ENCODE data around the gene C9orf78.
"Not testable (repeated sequence)": the region's sequence is repeated elsewhere in the genome, so short reads cannot be mapped to it uniquely, and the experiment has no call there.

C9orf78 gene

DNA sequence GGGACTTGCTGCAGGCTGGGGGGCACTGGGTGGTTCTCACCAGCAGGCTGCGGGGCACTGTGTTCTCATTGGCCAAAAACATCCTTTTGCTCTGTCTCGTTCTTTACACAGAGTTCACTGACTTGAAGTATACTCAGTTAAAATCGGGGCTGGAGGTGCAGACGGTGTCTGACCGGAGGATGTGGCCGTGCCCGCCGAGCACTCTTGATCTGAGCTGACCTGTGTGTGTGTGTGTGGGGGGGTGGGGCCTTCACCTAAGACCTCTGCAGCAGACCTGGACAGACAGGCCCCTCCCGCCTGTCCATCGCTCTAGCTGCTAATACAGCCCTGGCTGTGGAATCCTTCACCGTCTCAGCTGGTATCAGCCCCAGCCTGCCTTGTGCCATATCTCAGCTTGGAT, 25.0 kb downstream of the C9orf78 start:
- ATAC-seq (replicated peaks; ENCODE audit: extremely low read depth, poor library complexity, severe bottlenecking) (no peak), DNase-seq (ENCODE audit: low spot score in 2 of 2) (no peak)
- H3K36me3 Mint-ChIP-seq (ENCODE audit: insufficient read depth) = peaks cover 46% of the 10 kb centered on the region
- H3K9me3 Mint-ChIP-seq = no peaks in the 10 kb centered on the region
- no peaks in the 10 kb centered on the region for H3K27me3 Mint-ChIP-seq
- H3K27ac Mint-ChIP-seq (ENCODE audit: low read depth) = no peak overlapping the region
- peaks cover 23% of the 10 kb centered on the region for H3K4me1 Mint-ChIP-seq
- no peak overlapping the region for H3K4me3 Mint-ChIP-seq

DNA sequence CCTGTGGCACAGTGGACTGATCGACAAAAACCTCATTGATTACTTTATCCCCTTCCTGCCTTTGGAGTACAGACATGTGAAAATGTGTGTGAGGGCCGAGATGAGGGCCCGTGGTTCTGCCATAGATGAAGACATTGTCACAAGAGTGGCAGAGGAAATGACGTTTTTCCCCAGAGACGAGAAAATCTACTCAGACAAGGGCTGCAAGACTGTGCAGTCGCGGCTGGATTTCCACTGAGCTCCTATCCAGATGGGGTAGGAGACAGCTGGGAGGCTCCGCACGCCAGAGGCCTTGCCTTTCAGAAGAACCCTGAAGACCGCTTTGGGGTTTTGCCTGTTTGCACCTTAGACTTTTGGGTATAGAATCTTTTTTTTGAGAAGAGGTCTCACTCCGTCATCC, 25.7 kb downstream of the C9orf78 start:
- ATAC-seq (replicated peaks; ENCODE audit: extremely low read depth, poor library complexity, severe bottlenecking) (no peak), DNase-seq (ENCODE audit: low spot score in 2 of 2) (no peak)
- Mint-ChIP-seq H3K9me3 (no peaks in the 10 kb centered on the region), H3K4me1 (peaks cover 17% of the 10 kb centered on the region), H3K27me3 (no peaks in the 10 kb centered on the region), H3K4me3 (no peak overlapping the region), H3K36me3 (ENCODE audit: insufficient read depth) (peaks cover 46% of the 10 kb centered on the region), H3K27ac (ENCODE audit: low read depth) (no peak overlapping the region)

DNA sequence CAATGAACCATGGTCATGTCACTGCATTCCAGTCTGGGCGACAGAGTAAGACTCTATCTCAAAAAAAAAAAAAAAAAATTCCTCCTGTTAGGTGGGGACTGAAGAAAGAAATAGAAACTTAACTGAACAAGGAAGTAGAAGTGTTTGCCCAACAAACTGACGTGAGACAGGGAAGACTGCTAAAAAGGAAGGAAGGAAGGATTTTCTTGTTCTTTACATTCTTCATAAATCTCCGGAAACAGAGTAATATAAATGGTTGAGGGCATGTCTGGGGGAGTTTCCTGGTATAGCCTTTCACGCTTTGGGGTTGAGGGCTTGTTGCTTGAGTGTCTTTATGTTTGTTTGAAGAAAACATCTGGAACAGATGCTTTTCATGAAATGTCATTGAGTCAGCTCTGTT, 29.0 kb downstream of the C9orf78 start:
- H3K27ac Mint-ChIP-seq (ENCODE audit: low read depth) = peak overlapping the region; percentile 82
- H3K4me3 Mint-ChIP-seq = no peak overlapping the region

DNA sequence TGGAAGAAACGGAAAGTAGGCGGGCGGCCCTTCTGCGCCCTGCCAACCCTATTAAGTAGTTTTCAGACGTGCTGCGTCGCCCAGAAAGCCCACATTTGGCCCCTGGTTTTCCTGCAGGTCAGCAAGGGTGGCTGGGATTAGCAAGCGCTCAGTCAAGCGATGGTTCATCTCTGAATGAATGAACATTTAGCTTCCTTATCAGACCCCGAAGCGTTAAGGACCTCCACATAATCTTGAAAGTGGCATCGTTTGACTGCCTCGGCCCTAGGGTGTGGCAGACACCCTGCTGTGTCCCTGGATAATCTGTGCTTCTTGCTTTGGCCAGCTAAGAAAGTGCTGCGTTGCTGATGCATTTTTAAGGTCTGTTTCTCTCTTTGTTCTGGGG, 31.4 kb downstream of the C9orf78 start:
- no peaks in the 10 kb centered on the region for H3K9me3 Mint-ChIP-seq
- H3K27ac Mint-ChIP-seq (ENCODE audit: low read depth) = no peak overlapping the region
- peak overlapping the region; percentile 87 for H3K4me3 Mint-ChIP-seq
- no peaks in the 10 kb centered on the region for H3K27me3 Mint-ChIP-seq
- DNase-seq (ENCODE audit: low spot score in 2 of 2) (no peak), ATAC-seq (replicated peaks; ENCODE audit: extremely low read depth, poor library complexity, severe bottlenecking) (no peak)
- H3K4me1 Mint-ChIP-seq = peaks cover 10% of the 10 kb centered on the region
- peaks cover 29% of the 10 kb centered on the region for H3K36me3 Mint-ChIP-seq (ENCODE audit: insufficient read depth)

More for the DNA sequence above, 29.0 kb downstream of the C9orf78 start:
- Mint-ChIP-seq H3K27me3 (no peaks in the 10 kb centered on the region), H3K36me3 (ENCODE audit: insufficient read depth) (peaks cover 40% of the 10 kb centered on the region), H3K9me3 (no peaks in the 10 kb centered on the region), H3K4me1 (peaks cover 10% of the 10 kb centered on the region)
- no peak for DNase-seq (ENCODE audit: low spot score in 2 of 2)
- ATAC-seq (replicated peaks; ENCODE audit: extremely low read depth, poor library complexity, severe bottlenecking) = no peak

DNA sequence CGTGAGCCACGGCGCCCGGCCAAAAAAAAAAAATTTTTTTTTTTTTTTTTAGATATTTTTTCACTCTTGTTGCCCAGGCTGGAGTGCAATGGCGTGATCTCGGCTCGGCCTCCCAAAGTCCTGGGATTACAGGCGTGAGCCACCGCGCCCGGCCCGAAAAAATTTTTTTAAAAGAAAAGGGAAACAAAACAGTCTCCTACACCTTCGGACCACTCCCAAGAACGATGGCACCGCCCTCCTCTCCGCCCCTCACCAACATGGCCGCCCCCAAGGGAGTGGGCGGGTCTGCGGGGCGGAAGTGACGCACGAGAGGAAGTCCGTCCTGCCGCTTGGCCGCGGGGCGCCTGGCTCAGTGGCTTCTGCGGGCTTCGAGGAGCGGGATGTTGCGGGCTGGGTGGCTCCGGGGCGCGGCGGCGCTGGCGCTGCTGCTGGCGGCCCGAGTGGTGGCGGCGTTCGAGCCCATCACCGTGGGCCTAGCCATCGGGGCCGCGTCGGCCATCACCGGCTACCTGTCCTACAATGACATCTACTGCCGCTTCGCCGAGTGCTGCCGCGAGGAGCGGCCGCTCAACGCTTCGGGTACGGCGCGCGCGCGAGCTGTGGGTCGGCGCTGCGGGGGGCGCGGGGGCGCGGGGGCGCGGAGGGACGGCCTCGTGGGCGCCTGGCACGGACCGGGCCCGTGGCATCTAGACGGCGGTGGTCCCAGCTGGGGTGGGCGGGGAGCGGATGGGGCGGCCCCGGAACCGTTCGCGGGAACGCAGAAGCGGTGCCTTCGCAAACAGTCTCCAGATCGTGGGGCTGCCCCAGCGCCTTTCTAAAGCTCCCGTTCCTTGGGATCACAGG, 32.0 kb downstream of the C9orf78 start, which contains the start of gene TOR1B:
Gene TOR1B, plus strand, starts transcription at position 352 of the 843 bp plus-strand sequence. Its CDS starts 29 bp downstream, at position 381.
- ATAC-seq (replicated peaks; ENCODE audit: extremely low read depth, poor library complexity, severe bottlenecking) (peak; percentile 93), DNase-seq (ENCODE audit: low spot score in 2 of 2) (peak; percentile 95)
- Mint-ChIP-seq H3K4me3 (peak within 1 kb of the TSS; percentile 87), H3K27me3 (no peaks in the 10 kb centered on the region), H3K4me1 (peaks cover 10% of the 10 kb centered on the region), H3K9me3 (no peaks in the 10 kb centered on the region), H3K27ac (ENCODE audit: low read depth) (peak within 1 kb of the TSS; percentile 88), H3K36me3 (ENCODE audit: insufficient read depth) (peaks cover 26% of the 10 kb centered on the region)

DNA sequence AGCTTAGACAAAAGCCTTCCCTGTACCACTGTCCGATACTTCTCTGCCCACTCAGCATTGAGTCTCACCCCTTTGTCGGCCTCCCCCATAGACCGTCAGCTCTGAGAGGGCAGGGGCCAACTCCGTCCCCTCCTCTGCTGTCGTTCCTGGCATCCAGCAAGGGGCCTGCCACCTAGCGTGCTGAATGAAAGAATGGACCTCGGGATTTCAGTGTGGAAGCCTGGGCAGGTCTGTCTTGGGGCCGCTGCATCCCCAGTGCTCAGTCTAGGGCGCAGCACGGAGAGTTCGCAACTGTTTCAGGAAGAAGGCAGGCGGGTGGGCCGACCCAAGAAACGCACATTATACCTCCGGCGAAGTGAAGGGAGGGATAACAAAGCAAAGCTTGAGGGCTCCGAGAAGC, 33.6 kb downstream of the C9orf78 start:
- Mint-ChIP-seq H3K36me3 (ENCODE audit: insufficient read depth) (peaks cover 16% of the 10 kb centered on the region), H3K4me3 (peak overlapping the region; percentile 67), H3K27ac (ENCODE audit: low read depth) (no peak overlapping the region)

DNA sequence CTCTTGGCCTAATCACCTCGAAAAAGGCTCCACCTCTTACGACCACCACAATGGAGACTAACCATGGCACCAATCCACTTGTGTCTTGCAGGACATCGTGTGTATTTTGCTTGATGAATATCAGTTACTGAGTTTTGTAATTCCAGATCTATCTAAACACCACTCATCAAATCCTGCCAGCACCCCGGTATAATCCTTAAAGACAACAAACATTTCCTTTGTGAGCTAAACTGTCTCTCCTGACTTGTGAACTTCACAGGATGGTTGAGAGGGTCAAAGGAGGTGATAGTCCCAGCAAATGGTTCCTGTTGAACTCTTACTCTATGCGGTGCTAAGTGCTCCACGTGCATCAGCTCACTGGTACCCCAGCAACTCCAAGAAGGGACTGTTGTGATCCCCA, 36.1 kb downstream of the C9orf78 start:
- no peak for ATAC-seq (replicated peaks; ENCODE audit: extremely low read depth, poor library complexity, severe bottlenecking)
- Mint-ChIP-seq H3K4me1 (no peaks in the 10 kb centered on the region), H3K9me3 (no peaks in the 10 kb centered on the region), H3K27ac (ENCODE audit: low read depth) (no peak overlapping the region), H3K27me3 (peaks cover 18% of the 10 kb centered on the region), H3K36me3 (ENCODE audit: insufficient read depth) (peaks cover 4% of the 10 kb centered on the region), H3K4me3 (no peak overlapping the region)
- no peak for DNase-seq (ENCODE audit: low spot score in 2 of 2)

More for the DNA sequence above, 33.6 kb downstream of the C9orf78 start:
- Mint-ChIP-seq H3K4me1 (peaks cover 10% of the 10 kb centered on the region), H3K9me3 (no peaks in the 10 kb centered on the region), H3K27me3 (no peaks in the 10 kb centered on the region)
- ATAC-seq (replicated peaks; ENCODE audit: extremely low read depth, poor library complexity, severe bottlenecking) (no peak), DNase-seq (ENCODE audit: low spot score in 2 of 2) (no peak)

DNA sequence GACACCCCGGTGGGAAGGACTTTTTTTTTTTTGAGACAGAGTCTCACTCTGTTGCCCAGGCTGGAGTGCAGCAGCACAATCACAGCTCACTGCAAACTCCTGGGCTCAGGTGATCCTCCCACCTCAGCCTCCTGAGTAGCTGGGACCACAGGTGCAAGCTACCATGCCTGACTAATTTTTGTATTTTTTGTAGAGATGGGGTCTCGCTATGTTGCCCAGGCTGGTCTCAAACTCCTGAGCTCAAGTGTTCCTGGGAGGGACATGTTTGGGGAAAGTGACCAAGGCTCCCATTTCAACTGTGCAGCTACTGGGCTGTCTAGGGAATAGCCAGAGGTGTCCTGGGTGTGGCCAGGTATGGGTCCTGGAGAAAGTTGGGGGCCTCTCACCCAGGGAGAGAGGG, 39.0 kb downstream of the C9orf78 start:
- ATAC-seq (replicated peaks; ENCODE audit: extremely low read depth, poor library complexity, severe bottlenecking); H3K36me3 Mint-ChIP-seq (ENCODE audit: insufficient read depth); H3K27ac Mint-ChIP-seq (ENCODE audit: low read depth); H3K9me3 Mint-ChIP-seq; H3K4me1 Mint-ChIP-seq; H3K4me3 Mint-ChIP-seq; DNase-seq (ENCODE audit: low spot score in 2 of 2): not testable (repeated sequence)
- peaks cover 18% of the 10 kb centered on the region for H3K27me3 Mint-ChIP-seq

DNA sequence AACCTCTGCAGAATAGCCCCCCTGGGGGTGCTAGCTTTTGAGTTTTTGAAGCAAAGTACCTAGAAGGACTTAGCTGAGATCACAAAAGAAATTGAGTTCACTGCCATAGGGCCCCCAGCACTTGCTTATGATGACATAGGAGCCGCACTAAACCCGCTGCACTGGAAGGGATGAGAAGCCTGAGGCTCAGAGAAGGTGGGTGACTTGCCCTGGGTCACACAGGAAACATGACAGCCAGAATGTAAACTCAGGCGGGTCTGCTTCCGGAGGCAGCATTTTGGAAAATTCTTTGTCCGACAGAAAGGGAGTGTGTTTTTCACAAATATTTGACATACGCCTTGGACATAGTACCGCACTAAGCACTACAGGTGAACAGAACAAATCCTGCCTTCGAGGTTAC, 40.5 kb downstream of the C9orf78 start:
- Mint-ChIP-seq H3K4me3 (no peak overlapping the region), H3K27ac (ENCODE audit: low read depth) (no peak overlapping the region), H3K9me3 (no peaks in the 10 kb centered on the region), H3K4me1 (peaks cover 4% of the 10 kb centered on the region), H3K36me3 (ENCODE audit: insufficient read depth) (peaks cover 2% of the 10 kb centered on the region), H3K27me3 (peaks cover 18% of the 10 kb centered on the region)
- no peak for ATAC-seq (replicated peaks; ENCODE audit: extremely low read depth, poor library complexity, severe bottlenecking)
- DNase-seq (ENCODE audit: low spot score in 2 of 2) = no peak

DNA sequence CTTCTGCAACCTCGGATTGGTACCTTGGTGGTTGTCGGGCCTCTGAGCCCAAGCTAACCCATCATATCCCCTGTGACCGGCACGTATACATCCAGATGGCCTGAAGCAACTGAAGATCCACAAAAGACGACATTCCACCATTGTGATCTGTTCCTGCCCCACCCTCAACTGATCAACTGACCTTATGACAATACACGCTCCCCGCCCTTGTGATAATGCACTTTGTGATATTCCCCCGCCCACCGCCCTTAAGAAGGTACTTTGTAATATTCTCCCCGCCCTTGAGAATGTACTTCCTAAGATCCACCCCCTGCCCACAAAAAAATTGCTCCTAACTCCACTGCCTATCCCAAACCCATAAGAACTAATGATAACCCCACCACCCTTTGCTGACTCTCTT, 48.6 kb downstream of the C9orf78 start:
- DNase-seq (ENCODE audit: low spot score in 2 of 2) = no peak

DNA sequence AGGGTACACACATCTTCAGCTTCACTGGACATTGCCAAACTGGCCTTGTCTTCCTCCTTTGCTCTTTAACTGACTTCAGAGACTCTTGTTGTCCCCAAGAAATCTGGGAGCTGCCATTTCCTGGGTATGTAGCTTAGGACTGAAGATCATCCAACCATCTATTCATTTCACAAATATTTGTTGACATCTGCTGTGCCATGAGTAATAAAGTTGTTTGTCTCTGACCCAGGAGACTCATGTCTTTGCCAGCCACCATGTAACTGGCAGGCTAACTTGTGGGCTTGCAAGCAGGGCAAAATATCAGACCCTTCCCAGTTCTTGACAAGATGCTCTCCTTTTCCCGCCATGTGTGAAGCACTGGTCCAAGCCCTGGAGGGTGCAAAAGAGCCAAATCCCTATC, 49.2 kb downstream of the C9orf78 start:
- Mint-ChIP-seq H3K4me1 (peaks cover 11% of the 10 kb centered on the region), H3K27me3 (peaks cover 33% of the 10 kb centered on the region), H3K36me3 (ENCODE audit: insufficient read depth) (peaks cover 4% of the 10 kb centered on the region), H3K27ac (ENCODE audit: low read depth) (no peak overlapping the region), H3K9me3 (no peaks in the 10 kb centered on the region), H3K4me3 (no peak overlapping the region)
- DNase-seq (ENCODE audit: low spot score in 2 of 2) (no peak), ATAC-seq (replicated peaks; ENCODE audit: extremely low read depth, poor library complexity, severe bottlenecking) (no peak)

More for the DNA sequence above, 48.6 kb downstream of the C9orf78 start:
- H3K36me3 Mint-ChIP-seq (ENCODE audit: insufficient read depth) = peaks cover 4% of the 10 kb centered on the region
- H3K9me3 Mint-ChIP-seq = no peaks in the 10 kb centered on the region
- H3K4me1 Mint-ChIP-seq = peaks cover 11% of the 10 kb centered on the region
- H3K27ac Mint-ChIP-seq (ENCODE audit: low read depth) = no peak overlapping the region
- peaks cover 33% of the 10 kb centered on the region for H3K27me3 Mint-ChIP-seq
- H3K4me3 Mint-ChIP-seq = no peak overlapping the region
- no peak for ATAC-seq (replicated peaks; ENCODE audit: extremely low read depth, poor library complexity, severe bottlenecking)

DNA sequence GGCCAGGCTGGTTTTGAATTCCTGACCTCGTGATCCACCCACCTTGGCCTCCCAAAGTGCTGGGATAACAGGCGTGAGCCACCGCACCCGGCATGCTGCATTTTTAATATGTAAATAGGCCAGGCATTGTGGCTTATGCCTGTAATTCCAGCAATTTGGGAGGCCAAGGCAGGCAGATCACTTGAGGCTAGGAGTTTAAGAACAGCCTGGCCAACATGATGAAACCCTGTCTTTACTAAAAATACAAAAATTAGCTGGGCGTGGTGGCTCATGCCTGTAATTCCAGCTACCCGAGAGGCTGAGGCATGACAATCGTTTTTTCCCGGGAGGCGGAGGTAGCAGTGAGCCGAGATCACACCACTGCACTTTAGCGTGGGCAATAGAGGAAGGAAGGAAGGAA, 50.1 kb downstream of the C9orf78 start:
- not testable (repeated sequence) for DNase-seq (ENCODE audit: low spot score in 2 of 2); ATAC-seq (replicated peaks; ENCODE audit: extremely low read depth, poor library complexity, severe bottlenecking); H3K4me3 Mint-ChIP-seq; H3K36me3 Mint-ChIP-seq (ENCODE audit: insufficient read depth); H3K9me3 Mint-ChIP-seq; H3K4me1 Mint-ChIP-seq; H3K27ac Mint-ChIP-seq (ENCODE audit: low read depth)
- peaks cover 33% of the 10 kb centered on the region for H3K27me3 Mint-ChIP-seq

All from central memory CD8-positive, alpha-beta T cell (primary cell).